Breast epithelium (tissue), 3 donors: ENCODE measurements around the gene SEL1L3.

ENCODE experiments used
- POLR2A ChIP-seq: fragments of 450-650 bp; IDR thresholded peaks from one replicate; pipeline ENCODE4 v1.6.1; 2016; ENCODE audit warnings: antibody characterized with exemption, mild to moderate bottlenecking, moderate library complexity
- TF ChIP-seq, protein P1 (sequence below), 3 donors: fragments of 450-650 bp; IDR thresholded peaks; one replicate each; pipeline ENCODE4 v1.5.1; 2016 to 2017; ENCODE audit warnings: antibody characterized with exemption in 3 of 3, mild to moderate bottlenecking in 3 of 3, moderate library complexity in 3 of 3

DNA sequence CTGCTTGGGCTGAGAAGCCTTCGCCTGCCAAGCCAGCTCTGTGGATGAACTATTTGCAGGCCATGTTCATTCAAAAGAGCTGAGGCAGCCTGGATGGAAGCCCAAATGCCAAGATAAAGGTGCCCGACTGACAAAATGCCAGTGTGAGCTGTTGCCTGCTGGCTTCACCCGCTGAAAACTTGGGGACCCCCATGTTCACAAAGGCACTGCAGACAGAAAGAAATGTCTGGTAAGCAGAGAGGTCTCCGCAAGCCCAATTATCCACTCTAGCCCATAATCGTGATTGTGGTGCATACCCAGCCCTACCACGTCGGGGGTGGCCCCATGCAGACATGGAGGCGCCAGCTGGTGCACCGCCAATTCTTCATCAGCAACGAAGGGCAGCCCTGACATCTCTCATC is 38.2 kb upstream of the SEL1L3 start:
- TF ChIP-seq, protein P1, sequence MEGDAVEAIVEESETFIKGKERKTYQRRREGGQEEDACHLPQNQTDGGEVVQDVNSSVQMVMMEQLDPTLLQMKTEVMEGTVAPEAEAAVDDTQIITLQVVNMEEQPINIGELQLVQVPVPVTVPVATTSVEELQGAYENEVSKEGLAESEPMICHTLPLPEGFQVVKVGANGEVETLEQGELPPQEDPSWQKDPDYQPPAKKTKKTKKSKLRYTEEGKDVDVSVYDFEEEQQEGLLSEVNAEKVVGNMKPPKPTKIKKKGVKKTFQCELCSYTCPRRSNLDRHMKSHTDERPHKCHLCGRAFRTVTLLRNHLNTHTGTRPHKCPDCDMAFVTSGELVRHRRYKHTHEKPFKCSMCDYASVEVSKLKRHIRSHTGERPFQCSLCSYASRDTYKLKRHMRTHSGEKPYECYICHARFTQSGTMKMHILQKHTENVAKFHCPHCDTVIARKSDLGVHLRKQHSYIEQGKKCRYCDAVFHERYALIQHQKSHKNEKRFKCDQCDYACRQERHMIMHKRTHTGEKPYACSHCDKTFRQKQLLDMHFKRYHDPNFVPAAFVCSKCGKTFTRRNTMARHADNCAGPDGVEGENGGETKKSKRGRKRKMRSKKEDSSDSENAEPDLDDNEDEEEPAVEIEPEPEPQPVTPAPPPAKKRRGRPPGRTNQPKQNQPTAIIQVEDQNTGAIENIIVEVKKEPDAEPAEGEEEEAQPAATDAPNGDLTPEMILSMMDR (IDR thresholded peaks at IDR 0.05), result no peak
- no peak for TF ChIP-seq POLR2A
